DMS 273 treated with DMSO at 0.1 percent for 48 hours (cell line): Measurements from ENCODE around the gene TFR2.

Experiments
- DNase-seq: peaks from one replicate; lab custom pipeline; 2025; lab: John Stamatoyannopoulos, UW

The TFR2 gene

GRCh38 chr7:100572949-100573675 lies 68.2 kb downstream of the TFR2 start:
- no peak for DNase-seq

- DNase-seq = no peak
These were observed 68.9 kb downstream of the TFR2 start for GRCh38 chr7:100572281-100572948.

- DNase-seq = no peak
These were observed 69.6 kb downstream of the TFR2 start for GRCh38 chr7:100571829-100572116.

GRCh38 chr7:100570954-100571828 lies 70.2 kb downstream of the TFR2 start:
- no peak for DNase-seq
